ENCODE results near the gene PLPP4.

The PLPP4 gene

DNA sequence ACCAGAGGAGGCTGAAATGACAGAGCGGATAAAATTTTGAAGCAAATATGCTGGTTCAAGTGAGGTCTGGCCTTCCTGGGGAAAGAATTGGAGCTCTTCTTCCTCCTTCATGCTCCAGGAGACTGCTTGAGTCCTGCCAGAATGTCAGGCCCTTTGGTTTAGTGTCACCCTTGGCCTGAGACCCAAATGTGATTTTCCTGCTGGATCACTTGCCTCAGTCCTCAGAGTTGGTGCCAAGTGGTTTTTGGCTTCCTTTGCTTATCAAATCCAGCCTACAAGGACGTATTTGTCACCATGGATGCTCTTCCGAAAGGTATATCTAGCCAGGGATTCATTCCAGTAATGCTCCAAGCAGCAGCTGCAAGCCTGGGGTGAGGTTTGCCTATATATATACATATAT is 118.4 kb downstream of the PLPP4 start:
- no peak for DNase-seq (ENCODE audit: low read depth)

DNA sequence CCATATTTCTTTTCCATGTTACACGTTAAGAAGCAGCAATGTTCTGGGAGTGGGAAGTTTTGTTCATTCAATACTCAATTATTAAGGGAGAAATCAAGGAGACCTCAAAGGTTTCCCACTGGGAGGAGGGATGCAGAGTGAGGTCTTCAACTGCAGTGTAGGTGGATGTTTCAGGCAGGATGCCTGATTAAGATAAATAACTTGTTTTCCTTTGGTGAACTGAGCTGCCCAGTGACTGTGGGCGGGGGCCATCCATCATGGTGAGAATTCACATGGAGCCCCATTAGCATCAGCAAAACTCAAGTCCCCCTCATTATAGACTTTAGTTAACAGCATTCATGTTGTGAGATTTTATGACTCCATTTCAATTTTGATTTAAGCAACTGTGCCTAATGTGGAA is 121.1 kb downstream of the PLPP4 start:
- no peak for DNase-seq (ENCODE audit: low read depth)

DNA sequence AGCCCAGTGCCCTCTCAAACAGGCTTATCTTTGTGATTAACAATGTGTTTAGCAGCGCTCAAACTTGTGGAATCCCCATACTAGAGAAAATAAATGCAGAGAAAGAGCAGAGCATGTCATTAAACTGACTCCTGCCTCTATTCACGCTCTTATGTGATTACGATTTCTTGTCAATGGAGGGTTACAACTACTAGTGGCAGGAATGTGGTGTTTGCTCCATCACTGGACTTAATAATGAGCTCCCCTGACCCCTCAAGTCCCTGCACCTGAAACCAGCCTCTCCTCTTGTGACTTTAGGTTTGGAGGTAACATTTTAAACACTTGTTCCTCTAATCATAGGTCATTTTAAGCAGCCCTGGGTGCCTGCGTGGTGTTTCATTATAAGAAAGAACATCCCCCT is 121.9 kb downstream of the PLPP4 start:
- no peak for DNase-seq (ENCODE audit: low read depth)

DNA sequence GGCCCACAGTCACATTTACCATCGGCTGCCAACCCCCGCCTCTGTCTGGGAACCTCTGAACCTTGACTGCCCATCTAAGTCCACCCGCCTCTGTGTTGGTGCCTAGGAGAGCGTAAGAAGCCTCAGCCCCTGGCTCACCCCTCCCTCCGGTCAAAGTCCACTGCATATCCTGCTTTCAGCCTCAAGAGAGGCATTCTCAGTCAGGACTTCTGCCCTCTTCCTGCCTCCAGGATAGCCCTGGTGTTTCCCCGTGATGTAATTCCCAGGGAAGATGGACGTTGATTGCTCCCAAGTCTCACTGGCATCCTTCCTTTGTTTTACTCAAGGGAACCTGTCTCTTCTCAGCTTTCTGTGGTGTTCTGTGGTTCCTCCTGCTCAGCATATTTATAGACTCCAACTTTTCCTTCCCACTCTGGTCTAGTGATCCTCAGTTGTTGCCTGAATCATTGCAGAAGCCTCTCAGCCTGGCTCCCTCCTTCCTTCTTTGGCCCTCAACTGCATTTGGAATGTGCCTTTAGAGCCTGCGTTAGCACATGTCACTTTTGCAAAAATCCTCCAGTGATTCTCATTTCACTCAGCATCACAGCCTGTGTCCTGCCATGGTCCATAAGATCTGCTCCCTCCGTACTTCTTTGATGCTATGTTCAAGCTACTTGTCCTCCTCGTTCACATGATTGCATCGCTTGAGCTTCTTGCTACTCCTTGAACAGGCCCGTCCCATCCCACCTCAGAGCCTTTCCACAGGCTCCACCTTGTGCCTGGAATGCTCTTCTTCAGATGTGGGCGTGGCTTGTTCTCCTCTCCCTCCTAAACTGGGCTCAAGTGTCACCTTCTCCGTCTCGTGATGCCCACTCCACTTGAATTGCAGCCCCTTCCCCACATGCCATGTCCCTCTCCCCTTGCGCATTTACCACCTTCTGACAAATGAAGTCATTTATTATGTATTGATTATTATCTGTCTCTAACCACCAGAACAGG is 124.2 kb downstream of the PLPP4 start:
- DNase-seq (ENCODE audit: low read depth) = no peak

DNA sequence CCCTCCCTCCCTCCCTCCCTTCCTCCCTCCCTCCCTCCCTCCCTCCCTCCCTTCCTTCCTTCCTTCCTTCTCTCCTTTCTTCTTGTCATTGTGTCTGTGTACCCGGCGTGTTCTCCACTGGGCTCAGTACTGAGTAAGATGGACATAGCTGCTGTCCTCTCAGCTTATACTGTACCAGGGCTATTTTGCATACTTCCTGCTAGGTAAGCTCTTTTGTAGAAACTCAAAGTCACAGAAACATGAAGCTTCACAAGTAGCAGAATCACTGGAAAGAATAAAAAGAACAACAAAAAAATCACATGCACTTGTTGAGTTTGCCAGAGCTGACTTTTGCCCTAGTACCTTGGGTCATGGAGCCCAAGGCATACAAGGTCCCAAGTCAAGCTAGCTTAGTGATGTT is 125.7 kb downstream of the PLPP4 start:
- DNase-seq (ENCODE audit: low read depth) = no peak

GRCh38 chr10:120583424-120584108 is 126.5 kb downstream of the PLPP4 start:
- DNase-seq (ENCODE audit: low read depth) = no peak

DNA sequence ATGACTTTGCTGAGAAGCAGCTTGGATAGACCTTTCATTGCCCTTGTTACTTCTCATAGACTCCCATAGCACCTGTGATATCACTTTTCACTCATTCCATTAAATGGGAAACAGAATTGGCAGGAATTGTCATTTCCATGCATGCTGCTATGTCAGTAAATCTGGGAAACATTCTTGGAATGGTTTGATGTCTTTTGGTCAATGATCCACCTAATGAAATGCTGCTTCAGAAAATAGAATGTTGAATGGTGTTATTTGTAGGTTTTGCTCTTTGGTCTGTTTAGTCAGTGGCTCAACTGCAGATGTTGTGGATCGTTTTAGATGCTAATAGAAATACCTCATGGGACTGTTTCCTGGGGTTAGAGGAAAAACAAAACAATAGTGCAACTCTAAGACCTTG is 127.8 kb downstream of the PLPP4 start:
- no peak for DNase-seq (ENCODE audit: low read depth)

DNA sequence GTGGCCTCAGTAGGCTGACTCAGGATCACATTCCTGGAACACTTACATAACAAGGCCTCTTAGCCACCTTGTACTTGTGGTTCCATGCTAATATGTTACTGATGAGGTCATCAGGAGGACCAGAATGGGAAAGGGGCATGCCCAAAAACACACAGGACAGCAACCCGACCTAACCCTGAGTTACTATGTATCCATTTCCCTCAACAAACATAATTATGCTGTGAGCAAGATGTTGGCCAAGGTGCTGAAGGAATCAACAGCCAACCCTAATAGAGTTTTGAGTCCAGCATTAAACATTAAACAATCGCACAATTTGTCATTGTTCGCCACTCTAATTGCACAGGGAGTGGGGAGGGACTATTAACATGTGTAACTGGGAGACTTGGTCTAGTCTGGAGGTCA is 129.4 kb downstream of the PLPP4 start:
- DNase-seq (ENCODE audit: low read depth) = no peak

DNA sequence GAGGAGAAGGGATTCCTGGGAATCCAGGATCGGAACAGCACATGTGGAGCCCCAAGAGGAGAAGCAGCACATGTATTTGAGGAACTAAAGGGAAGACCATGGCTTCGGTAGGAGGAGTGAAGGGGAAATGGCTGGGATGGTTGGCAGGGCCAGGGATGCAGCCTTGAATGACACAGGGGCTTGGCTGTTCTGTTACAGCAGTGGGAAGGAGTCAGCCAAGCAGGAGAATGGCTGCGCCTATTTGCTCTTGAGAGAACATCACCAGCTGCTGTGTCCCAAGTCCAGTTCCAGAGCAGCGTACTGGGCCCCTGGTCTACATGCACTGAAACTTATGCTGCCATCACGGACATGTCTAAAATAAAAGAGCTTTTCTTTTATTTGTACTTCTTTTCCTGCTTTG is 130.0 kb downstream of the PLPP4 start:
- DNase-seq (ENCODE audit: low read depth) = no peak

DNA sequence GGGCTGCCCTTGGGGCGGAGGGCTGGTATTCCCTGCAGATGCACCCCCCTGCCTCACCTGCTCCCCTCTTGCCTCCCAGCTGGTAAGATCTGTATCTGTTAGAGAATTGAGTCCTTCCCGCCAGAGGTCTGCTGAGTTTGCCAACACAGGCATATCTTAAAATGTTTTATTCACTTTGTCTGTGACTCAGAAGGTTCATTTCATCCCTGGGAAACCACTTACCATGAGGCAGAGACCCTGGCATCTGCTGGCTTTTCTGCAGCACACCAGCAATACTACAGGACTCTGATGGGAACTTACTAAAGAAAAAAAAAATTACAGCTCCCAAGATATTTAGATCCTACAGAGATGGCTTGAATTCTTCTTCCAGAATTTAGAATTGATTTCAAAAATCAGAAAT is 131.3 kb downstream of the PLPP4 start:
- no peak for DNase-seq (ENCODE audit: low read depth)

- DNase-seq (ENCODE audit: low read depth) = no peak
Measured at GRCh38 chr10:120593693-120594092, 136.7 kb downstream of the PLPP4 start.

DNA sequence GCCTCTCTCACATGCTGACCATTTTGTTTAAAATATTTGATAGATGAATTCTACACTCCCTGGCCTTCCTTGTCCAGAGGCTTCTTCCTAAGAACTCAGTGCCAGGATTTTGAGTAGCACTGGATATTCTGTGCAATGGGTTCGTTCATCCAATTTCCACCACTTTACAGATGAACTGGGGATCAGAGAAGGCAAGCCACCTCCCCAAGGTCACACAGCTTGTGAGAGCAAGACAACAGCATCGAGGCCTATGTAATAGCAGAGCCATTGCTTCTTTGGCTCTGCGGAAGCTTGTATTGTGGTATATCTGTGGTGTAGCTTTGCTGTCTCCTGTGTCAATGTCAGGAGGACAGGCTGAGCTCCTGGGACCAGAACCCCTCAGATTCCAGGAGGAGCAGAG is 140.9 kb downstream of the PLPP4 start:
- no peak for DNase-seq (ENCODE audit: low read depth)

GRCh38 chr10:120598386-120598785 is 141.4 kb downstream of the PLPP4 start:
- DNase-seq (ENCODE audit: low read depth) = no peak

DNA sequence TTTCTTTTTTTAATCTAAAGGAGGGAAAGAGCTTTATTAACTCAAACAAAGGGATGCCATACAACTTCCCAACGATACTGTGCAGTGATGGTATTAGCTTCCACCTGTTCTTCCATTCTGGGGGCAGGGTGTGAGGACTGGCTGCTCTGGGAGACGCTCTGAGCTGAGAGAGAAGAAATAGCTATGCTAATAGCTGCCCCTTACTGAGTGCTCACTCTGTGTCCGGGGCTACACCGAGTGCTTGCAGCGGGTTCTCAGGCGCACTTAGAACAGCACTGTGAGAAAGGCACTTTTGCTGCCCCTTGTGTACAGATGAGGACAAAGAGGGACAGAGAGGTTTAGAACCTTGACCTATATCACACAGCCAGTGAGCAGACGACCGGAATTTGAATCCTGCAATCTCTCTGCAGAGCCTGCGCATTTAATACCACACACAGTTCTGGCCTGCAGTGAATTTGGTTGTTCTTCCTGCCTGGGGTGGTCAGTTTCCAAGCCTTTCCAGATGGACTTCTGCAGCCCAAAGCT is 142.2 kb downstream of the PLPP4 start:
- DNase-seq (ENCODE audit: low read depth) = no peak

DNA sequence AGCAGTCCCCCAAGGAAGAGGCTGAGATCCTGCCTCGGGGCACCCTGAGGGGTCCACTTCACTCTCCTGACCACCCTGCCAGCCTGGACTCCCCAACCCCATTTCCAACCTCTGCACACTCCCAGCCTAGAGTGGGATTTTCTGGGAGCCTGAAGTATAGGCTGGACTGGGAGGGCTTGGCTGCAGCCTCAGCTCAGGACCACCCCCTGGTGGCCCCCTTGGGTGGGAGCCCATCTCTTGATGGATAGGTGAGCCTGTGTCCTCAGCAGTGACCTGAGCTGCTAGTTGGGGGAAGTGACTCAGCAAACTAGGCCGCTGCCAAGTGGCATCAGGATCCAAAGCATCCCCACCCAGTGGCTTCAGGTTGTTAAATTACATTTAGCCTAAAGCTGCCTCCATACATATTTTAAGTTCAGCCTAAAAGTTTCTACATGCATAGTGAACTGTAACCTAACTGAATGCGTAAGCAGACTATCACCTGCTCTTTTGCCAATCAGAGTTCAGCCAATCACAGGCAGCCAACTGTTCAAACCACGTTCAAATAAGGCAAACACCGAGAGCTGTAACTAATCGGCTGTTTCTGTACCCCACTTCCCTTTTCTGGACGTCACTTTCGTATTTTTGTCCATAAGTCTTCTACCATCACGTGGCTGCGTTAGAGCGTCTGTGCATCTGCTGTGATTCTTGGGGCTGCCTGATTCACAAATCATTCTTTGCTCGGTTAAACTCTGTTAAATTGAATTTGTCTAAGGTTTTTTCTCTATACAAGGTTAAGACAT is 144.0 kb downstream of the PLPP4 start:
- DNase-seq (ENCODE audit: low read depth) = no peak

DNA sequence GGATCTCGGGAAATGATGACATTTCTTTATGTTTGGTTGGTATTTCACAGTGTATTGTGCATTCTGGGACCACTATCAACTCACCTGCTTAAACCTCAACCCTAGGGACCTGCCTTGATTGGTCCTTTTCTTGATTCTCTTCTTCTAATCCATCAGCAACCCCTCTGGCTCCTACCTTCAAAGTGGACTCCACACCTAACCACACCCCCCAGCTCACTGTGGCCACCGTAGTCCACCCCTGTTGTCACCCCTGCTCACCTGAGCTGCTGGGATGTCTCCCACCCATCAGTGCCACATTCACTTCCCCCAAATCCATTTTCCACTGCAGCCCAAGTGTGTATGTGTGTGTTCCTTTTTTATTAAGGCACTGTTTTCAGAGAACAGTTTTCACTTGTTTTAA is 145.0 kb downstream of the PLPP4 start:
- no peak for DNase-seq (ENCODE audit: low read depth)

- DNase-seq (ENCODE audit: low read depth) = no peak
Measured at GRCh38 chr10:120605410-120605809, 148.4 kb downstream of the PLPP4 start.

DNA sequence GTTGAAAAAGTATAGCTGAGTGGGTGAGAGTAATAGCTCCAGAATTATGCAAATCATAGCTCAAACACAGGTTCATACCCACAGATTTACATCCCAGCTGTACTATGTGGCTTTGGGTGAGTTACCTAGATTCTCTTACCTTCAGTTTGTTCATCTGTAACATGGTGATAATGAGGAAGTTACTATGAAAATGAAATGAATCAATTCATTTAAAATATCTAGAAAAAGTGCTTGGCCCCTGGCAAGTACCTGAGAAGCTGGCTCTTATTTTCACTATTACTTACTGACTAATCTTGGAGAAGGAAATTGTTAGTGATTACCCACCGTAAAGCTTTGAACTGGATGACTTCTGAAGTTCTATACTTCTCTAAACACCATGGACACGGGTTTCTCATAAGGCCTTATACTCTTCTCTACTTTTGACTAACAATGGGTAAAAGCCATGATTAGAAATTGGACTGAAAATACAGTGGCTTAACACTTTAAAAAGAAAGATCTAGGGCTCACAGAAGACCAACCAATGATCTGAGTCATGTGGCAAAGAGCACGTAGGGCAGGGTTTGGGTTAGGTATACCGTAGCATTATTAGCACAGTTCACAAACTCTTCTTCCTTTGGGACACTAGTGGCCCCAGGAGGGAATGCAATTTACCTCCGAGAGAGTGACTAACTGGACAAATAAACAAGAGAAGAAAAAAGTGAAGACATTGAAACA is 149.2 kb downstream of the PLPP4 start:
- no peak for DNase-seq (ENCODE audit: low read depth)

DNA sequence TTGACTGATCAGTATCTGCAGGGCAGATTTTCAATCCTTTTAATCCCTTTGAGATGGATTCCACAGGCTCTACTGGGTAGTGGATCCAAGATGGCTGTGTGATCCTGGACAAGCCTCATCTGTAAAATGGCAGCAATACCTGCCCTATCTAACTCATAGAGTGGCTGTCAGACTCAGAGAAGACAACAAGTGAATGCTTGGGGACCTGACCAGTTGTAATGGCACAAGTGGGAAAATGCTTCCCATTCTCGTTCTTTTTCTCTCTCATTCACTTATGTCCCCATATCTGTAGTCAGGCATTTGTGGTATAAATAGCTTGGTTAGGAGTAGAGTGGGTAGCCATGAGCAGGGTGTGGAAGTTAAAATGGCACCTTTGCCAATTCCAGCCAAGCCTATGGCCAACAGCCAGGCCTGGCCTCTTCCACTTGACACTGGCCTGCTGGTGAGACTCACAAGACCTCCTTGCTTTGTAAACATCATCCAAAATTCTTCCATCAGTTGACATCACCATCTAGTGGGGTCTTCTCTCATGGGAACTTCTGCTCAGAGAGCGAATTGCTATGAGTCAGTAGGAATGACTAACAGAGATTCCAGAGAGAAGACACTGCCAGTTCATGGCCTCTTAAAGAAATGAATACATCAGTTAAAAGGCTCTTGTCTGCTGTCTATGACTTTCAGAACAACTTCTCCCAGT is 150.1 kb downstream of the PLPP4 start:
- no peak for DNase-seq (ENCODE audit: low read depth)

DNA sequence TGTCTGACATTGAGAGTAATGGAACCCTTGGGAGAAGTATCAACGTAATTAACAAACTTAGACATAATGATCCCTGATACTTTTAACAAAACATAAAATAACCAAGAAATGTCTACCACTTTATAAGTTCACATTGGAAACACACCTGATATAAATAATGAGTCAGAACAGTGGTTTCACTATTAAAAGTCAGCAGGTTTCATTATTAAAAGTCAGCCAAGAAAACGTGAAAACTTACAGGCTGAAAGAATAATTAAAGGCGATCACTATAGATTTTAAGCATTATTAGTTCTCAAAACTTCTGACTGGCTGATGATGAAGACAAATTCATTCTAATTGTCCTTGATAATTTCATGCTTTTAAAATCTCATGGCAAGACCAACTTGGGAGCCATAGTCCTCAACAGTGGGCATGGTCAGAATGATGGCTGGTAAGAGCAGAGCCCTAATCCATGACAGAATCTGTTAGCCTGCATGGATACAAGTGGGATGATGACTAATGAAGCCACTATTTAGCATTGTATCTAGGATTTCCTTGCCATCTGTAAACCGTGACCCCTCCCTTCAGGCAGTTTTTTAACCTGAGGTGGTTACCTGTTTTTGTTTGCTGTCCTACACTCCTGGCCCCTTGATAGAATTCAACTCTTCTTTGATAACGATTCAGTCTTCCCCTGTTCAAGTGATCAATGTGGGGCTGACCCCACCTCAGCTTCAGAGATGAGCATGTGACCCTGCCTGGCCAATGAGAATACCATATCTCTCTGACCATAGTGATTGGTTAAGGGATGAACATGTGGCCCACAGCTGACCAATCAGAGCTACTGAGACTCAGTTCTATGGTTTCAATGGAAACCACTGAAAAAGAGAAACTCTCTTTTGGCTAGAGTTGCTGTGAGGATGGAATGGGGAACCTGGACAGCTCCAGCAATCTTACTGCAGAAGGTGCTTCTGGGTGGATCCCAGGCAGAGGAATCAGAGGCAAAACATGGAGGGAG is 151.0 kb downstream of the PLPP4 start:
- no peak for DNase-seq (ENCODE audit: low read depth)

Data from stimulated activated CD4-positive, alpha-beta T cell treated with anti-CD3 and anti-CD28 coated beads, Interleukin-2, amount 100 ng/mL, for 4 hours (primary cell).